Panc1 (cell line): ENCODE results near the gene PPP3R1.
A peak's percentile ranks its signal among the peaks of the same experiment; 100 is the strongest.

Source experiments
- TCF7L2 ChIP-seq: IDR thresholded peaks from 2 replicates; pipeline ENCODE4 v1.6.1; 2011; ENCODE audit warnings: mild to moderate bottlenecking, low read depth, low read length, inconsistent platforms
- TF ChIP-seq, protein P1 (sequence below): fragments of 450-650 bp; IDR thresholded peaks from 2 replicates; pipeline ENCODE4 v1.5.1; 2017; ENCODE audit warnings: mild to moderate bottlenecking

- TF ChIP-seq, protein P1, sequence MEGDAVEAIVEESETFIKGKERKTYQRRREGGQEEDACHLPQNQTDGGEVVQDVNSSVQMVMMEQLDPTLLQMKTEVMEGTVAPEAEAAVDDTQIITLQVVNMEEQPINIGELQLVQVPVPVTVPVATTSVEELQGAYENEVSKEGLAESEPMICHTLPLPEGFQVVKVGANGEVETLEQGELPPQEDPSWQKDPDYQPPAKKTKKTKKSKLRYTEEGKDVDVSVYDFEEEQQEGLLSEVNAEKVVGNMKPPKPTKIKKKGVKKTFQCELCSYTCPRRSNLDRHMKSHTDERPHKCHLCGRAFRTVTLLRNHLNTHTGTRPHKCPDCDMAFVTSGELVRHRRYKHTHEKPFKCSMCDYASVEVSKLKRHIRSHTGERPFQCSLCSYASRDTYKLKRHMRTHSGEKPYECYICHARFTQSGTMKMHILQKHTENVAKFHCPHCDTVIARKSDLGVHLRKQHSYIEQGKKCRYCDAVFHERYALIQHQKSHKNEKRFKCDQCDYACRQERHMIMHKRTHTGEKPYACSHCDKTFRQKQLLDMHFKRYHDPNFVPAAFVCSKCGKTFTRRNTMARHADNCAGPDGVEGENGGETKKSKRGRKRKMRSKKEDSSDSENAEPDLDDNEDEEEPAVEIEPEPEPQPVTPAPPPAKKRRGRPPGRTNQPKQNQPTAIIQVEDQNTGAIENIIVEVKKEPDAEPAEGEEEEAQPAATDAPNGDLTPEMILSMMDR: peak; percentile 73
- TF ChIP-seq TCF7L2: no peak
Observed at GRCh38 chr2:68225119-68225632, 27.2 kb downstream of the PPP3R1 start.
